Ishikawa (cell line): Measurements from ENCODE around the gene GYG1.
A peak's percentile ranks its signal among the peaks of the same experiment; 100 is the strongest.

Source experiments
- CEBPB ChIP-seq: IDR thresholded peaks from 2 replicates; pipeline ENCODE4 v1.6.1; 2012
- CREB1 ChIP-seq: IDR thresholded peaks from 2 replicates; pipeline ENCODE4 v1.6.1; 2012; ENCODE audit warnings: low read depth
- EGR1 ChIP-seq: IDR thresholded peaks from 2 replicates; pipeline ENCODE4 v1.6.1; 2012
- EP300 ChIP-seq: IDR thresholded peaks from 2 replicates; pipeline ENCODE4 v1.6.1; 2012; ENCODE audit warnings: borderline replicate concordance
- FOXM1 ChIP-seq: IDR thresholded peaks from 2 replicates; pipeline ENCODE4 v1.6.1; 2012; ENCODE audit warnings: low read depth, borderline replicate concordance
- MAX ChIP-seq: IDR thresholded peaks from 2 replicates; pipeline ENCODE4 v1.6.1; 2012
- NFIC ChIP-seq: IDR thresholded peaks from 2 replicates; pipeline ENCODE4 v1.6.1; 2012
- RAD21 ChIP-seq: IDR thresholded peaks from 2 replicates; pipeline ENCODE4 v1.6.1; 2012; ENCODE audit warnings: low read depth
- REST ChIP-seq: IDR thresholded peaks from 2 replicates; pipeline ENCODE4 v1.6.1; 2012; ENCODE audit warnings: low read depth, mild to moderate bottlenecking
- TAF1 ChIP-seq: IDR thresholded peaks from 2 replicates; pipeline ENCODE4 v1.6.1; 2012; ENCODE audit warnings: low read depth, mild to moderate bottlenecking
- TCF12 ChIP-seq: IDR thresholded peaks from 2 replicates; pipeline ENCODE4 v1.6.1; 2012; ENCODE audit warnings: low read depth
- TEAD4 ChIP-seq: IDR thresholded peaks from 2 replicates; pipeline ENCODE4 v1.6.1; 2012
- USF1 ChIP-seq: IDR thresholded peaks from 2 replicates; pipeline ENCODE4 v1.6.1; 2012
- YY1 ChIP-seq: IDR thresholded peaks from 2 replicates; pipeline ENCODE4 v1.6.1; 2012; ENCODE audit warnings: low read depth
- ZBTB7A ChIP-seq: IDR thresholded peaks from 2 replicates; pipeline ENCODE4 v1.6.1; 2012; ENCODE audit warnings: low read depth

GYG1 gene

GRCh38 chr3:149016242-149016641 is 24.9 kb downstream of the GYG1 start:
- TF ChIP-seq TAF1 (no peak), TCF12 (no peak)

GRCh38 chr3:149016669-149017541 is 25.6 kb downstream of the GYG1 start:
- TF ChIP-seq REST: no peak
- TF ChIP-seq CREB1: no peak
- TF ChIP-seq ZBTB7A: no peak
- TF ChIP-seq EP300: no peak
- TF ChIP-seq EGR1: no peak
- TF ChIP-seq MAX: no peak
- TF ChIP-seq NFIC: no peak
- no peak for TF ChIP-seq RAD21
- no peak for TF ChIP-seq TCF12
- no peak for TF ChIP-seq TAF1
- no peak for TF ChIP-seq CEBPB
- no peak for TF ChIP-seq FOXM1
- no peak for TF ChIP-seq TEAD4
- TF ChIP-seq YY1: no peak

GRCh38 chr3:149018247-149018646 is 26.9 kb downstream of the GYG1 start:
- TF ChIP-seq EGR1: no peak
- no peak for TF ChIP-seq RAD21

- no peak for TF ChIP-seq USF1
- TF ChIP-seq RAD21: peak; percentile 35; the same call in 1 of the 2 replicates
These were observed 28.2 kb downstream of the GYG1 start for GRCh38 chr3:149019580-149019979.

- peak; percentile 85 for TF ChIP-seq EP300
- no peak for TF ChIP-seq ZBTB7A
- TF ChIP-seq TCF12: peak; percentile 67
- peak; percentile 91 for TF ChIP-seq NFIC
- TF ChIP-seq MAX: 0 out of 2 replicates have a peak, but pooled peaks have one; percentile 22
- peak; percentile 91 for TF ChIP-seq TEAD4
- TF ChIP-seq FOXM1: peak; percentile 70
- no peak for TF ChIP-seq TAF1
- no peak for TF ChIP-seq YY1
- TF ChIP-seq REST: no peak
These were observed 29.0 kb downstream of the GYG1 start for GRCh38 chr3:149020196-149020838.

- TF ChIP-seq RAD21: no peak
- TF ChIP-seq FOXM1: no peak
- no peak for TF ChIP-seq TAF1
- TF ChIP-seq EP300: no peak
- no peak for TF ChIP-seq MAX
- no peak for TF ChIP-seq REST
These were observed 29.5 kb downstream of the GYG1 start for GRCh38 chr3:149020839-149021252.
